ENCODE measurements around the gene NEK10.

- TF ChIP-seq CTCF (IDR thresholded peaks at IDR 0.05) (no peak), EZH2 (IDR thresholded peaks at IDR 0.05; ENCODE audit: borderline replicate concordance, insufficient read depth, low read depth, low read length, poor library complexity, severe bottlenecking) (no peak)
Measured at GRCh38 chr3:27387625-27388024, 18.4 kb upstream of the NEK10 start.

All from B cell (primary cell).